ENCODE results near the gene RFNG. TPM values are rescaled to one million over a fixed set of nuclear protein-coding genes. Genes with fewer than 3 reads are reported as not detected.

Gene RFNG
- total RNA-seq, 4 donors from 2014 or later = 11.8 to 33.7 (median 23.3) TPM

- Histone ChIP-seq H3K9me3 (no peaks in the 10 kb centered on the region), H3K27me3 (no peaks in the 10 kb centered on the region), H3K4me1 (peaks cover 0 to 28% of the 10 kb centered on the region in 2 donors), H3K4me3 (no peak overlapping the region), H3K36me3 (no peaks in the 10 kb centered on the region), H3K27ac (no peak overlapping the region)
- DNase-seq = no peak
- intact Hi-C loops (cut with DNase I; ENCODE audit: low total_unique reads) = no loop called here
- TF ChIP-seq POLR2A (IDR thresholded peaks at IDR 0.05) = no peak
- no peak for TF ChIP-seq CTCF (IDR thresholded peaks at IDR 0.05)
These were observed 2.5 kb downstream of the RFNG start for GRCh38 chr17:82049106-82049505.

GRCh38 chr17:82048571-82048971, 3.0 kb downstream of the RFNG start:
- Histone ChIP-seq H3K9me3 (no peaks in the 10 kb centered on the region), H3K36me3 (no peaks in the 10 kb centered on the region), H3K4me3 (no peak overlapping the region), H3K27ac (no peak overlapping the region), H3K27me3 (no peaks in the 10 kb centered on the region), H3K4me1 (peaks cover 0 to 23% of the 10 kb centered on the region in 2 donors)
- DNase-seq = no peak
- TF ChIP-seq POLR2A (IDR thresholded peaks at IDR 0.05) (no peak), CTCF (IDR thresholded peaks at IDR 0.05) (no peak)
- intact Hi-C loops (cut with DNase I; ENCODE audit: low total_unique reads) = no loop called here

- Histone ChIP-seq H3K4me3 (no peak overlapping the region), H3K27ac (no peak overlapping the region), H3K4me1 (peaks cover 0 to 18% of the 10 kb centered on the region in 2 donors), H3K27me3 (no peaks in the 10 kb centered on the region), H3K36me3 (no peaks in the 10 kb centered on the region), H3K9me3 (no peaks in the 10 kb centered on the region)
- intact Hi-C loops (cut with DNase I; ENCODE audit: low total_unique reads) = no loop called here
- no peak for DNase-seq
- TF ChIP-seq CTCF (IDR thresholded peaks at IDR 0.05) (no peak), POLR2A (IDR thresholded peaks at IDR 0.05) (no peak)
These were observed 3.6 kb downstream of the RFNG start for GRCh38 chr17:82047914-82048570.

GRCh38 chr17:82047379-82047778, 4.2 kb downstream of the RFNG start:
- intact Hi-C loops (cut with DNase I; ENCODE audit: low total_unique reads) = no loop called here
- no peak for DNase-seq
- Histone ChIP-seq H3K27me3 (no peaks in the 10 kb centered on the region), H3K9me3 (no peaks in the 10 kb centered on the region), H3K4me3 (no peak overlapping the region), H3K4me1 (peaks cover 0 to 11% of the 10 kb centered on the region in 2 donors), H3K27ac (no peak overlapping the region), H3K36me3 (no peaks in the 10 kb centered on the region)
- TF ChIP-seq POLR2A (IDR thresholded peaks at IDR 0.05) (no peak), CTCF (IDR thresholded peaks at IDR 0.05) (no peak)

GRCh38 chr17:82046903-82047302, 4.7 kb downstream of the RFNG start:
- no peaks in the 10 kb centered on the region for H3K9me3 ChIP-seq
- H3K36me3 ChIP-seq = no peaks in the 10 kb centered on the region
- peaks cover 0 to 11% of the 10 kb centered on the region in 2 donors for H3K4me1 ChIP-seq
- TF ChIP-seq POLR2A (IDR thresholded peaks at IDR 0.05) (no peak), CTCF (IDR thresholded peaks at IDR 0.05) (no peak)
- DNase-seq = no peak
- H3K4me3 ChIP-seq = no peak overlapping the region
- intact Hi-C loops (cut with DNase I; ENCODE audit: low total_unique reads) = no loop called here
- no peaks in the 10 kb centered on the region for H3K27me3 ChIP-seq
- no peak overlapping the region for H3K27ac ChIP-seq

Data from uterus (tissue), 4 donors.